Smooth muscle cell (in vitro differentiated cells): ENCODE results near the gene MAPK12. TPM values are rescaled to one million over a fixed set of nuclear protein-coding genes. Genes with fewer than 3 reads are reported as not detected.

Source experiments
- DNase-seq: peaks from one replicate; lab custom pipeline; 2025; ENCODE audit not compliant: unreplicated experiment; lab: John Stamatoyannopoulos, UW
- H2AFZ ChIP-seq: fragments of 200-600 bp; sonication (generic); 2 replicates; pipeline ENCODE4 v1.6.0; 2016; ENCODE audit warnings: antibody characterized with exemption, low read depth, mild to moderate bottlenecking
- H3F3A ChIP-seq: fragments of 200-600 bp; sonication (generic); 2 replicates; pipeline ENCODE4 v1.6.0; 2017; ENCODE audit warnings: antibody characterized with exemption, low read depth
- H3K27ac ChIP-seq: fragments of 200-600 bp; sonication (generic); 2 replicates; pipeline ENCODE4 v1.5.1; 2016; ENCODE audit warnings: low read depth, mild to moderate bottlenecking
- H3K27me3 ChIP-seq: fragments of 200-600 bp; sonication (generic); 2 replicates; pipeline ENCODE4 v1.6.1; 2016; ENCODE audit warnings: low read depth, mild to moderate bottlenecking
- H3K36me3 ChIP-seq: fragments of 200-600 bp; sonication (generic); 2 replicates; pipeline ENCODE4 v1.5.1; 2016; ENCODE audit warnings: low read depth
- H3K4me1 ChIP-seq: fragments of 200-600 bp; sonication (generic); 2 replicates; pipeline ENCODE4 v1.5.1; 2016; ENCODE audit warnings: low read depth
- H3K4me2 ChIP-seq: fragments of 200-600 bp; sonication (generic); 2 replicates; pipeline ENCODE4 v1.6.0; 2016; ENCODE audit warnings: mild to moderate bottlenecking
- H3K4me3 ChIP-seq: fragments of 200-600 bp; sonication (generic); 2 replicates; pipeline ENCODE4 v1.5.1; 2016; ENCODE audit warnings: mild to moderate bottlenecking
- H3K79me2 ChIP-seq: fragments of 200-600 bp; sonication (generic); 2 replicates; pipeline ENCODE4 v1.6.0; 2016; ENCODE audit warnings: low read depth, mild to moderate bottlenecking
- H3K9ac ChIP-seq: fragments of 200-600 bp; sonication (generic); 2 replicates; pipeline ENCODE4 v1.6.0; 2016; ENCODE audit warnings: low read depth
- H3K9me3 ChIP-seq: fragments of 200-600 bp; sonication (generic); replicated peaks from 2 replicates; pipeline ENCODE4 v1.5.1; 2016; ENCODE audit warnings: low read depth
- H4K20me1 ChIP-seq: fragments of 200-600 bp; sonication (generic); 2 replicates; pipeline ENCODE4 v1.6.0; 2016; ENCODE audit warnings: low read depth
- WGBS: methylation state at CpG from one replicate; pipeline ENCODE4 v1.1.7; 2016; ENCODE audit warnings: low lambda C conversion rate; 5-methylcytosine and 5-hydroxymethylcytosine counted together
- polyA plus RNA-seq: library from polyadenylated mRNA; unstranded; fragments of >200 nt; fragmentation: Nextera tagmentation; extraction: Ambion mirVana; gene quantifications from 2 replicates; pipeline ENCODE4 v1.2.1, GENCODE V29; 2016
- total RNA-seq: library from RNA; depleted of rRNA; stranded (reverse); fragments of >200 nt; gene quantifications from 2 replicates; pipeline ENCODE4 v1.2.3, GENCODE V29; 2014
- TF ChIP-seq, protein P1 (sequence below): fragments of 200-600 bp; sonication (generic); IDR thresholded peaks from 2 replicates; pipeline ENCODE4 v1.5.1; 2017; ENCODE audit warnings: borderline replicate concordance, mild to moderate bottlenecking, antibody characterized with exemption; ENCODE audit not compliant: insufficient read depth, poor library complexity, severe bottlenecking

MAPK12 gene
- total and polyA plus RNA-seq, 2 experiments from 2014 or later: 14.9 to 26.2 TPM

DNA sequence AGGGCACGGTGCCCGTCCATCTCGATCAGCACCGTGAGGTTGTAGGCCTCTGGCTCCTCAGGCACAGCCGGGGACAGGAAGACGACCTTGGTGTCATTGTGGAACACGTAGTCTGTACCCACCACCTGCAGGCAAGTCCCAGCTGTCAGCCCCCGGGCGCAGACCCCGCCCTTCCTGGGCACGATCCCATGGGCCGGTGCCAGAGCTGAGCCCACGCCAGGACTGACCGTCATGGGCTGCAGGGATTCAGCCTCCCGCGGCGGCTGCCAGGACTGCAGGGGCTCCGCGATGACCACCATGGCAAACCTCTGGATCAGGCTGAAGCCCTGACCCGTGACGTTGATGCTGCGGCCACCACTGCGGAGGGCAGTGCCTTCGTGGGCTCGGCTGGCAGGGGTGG is 20.5 kb upstream of the MAPK12 start:
- 93% methylated on average over 25 of the region's 25 CpGs for WGBS
- no peak for DNase-seq
- no peaks in the 10 kb centered on the region for H3F3A ChIP-seq
- no peaks in the 10 kb centered on the region for H3K4me1 ChIP-seq
- H3K36me3 ChIP-seq: no peaks in the 10 kb centered on the region
- H3K4me2 ChIP-seq: no peak overlapping the region
- TF ChIP-seq, protein P1, sequence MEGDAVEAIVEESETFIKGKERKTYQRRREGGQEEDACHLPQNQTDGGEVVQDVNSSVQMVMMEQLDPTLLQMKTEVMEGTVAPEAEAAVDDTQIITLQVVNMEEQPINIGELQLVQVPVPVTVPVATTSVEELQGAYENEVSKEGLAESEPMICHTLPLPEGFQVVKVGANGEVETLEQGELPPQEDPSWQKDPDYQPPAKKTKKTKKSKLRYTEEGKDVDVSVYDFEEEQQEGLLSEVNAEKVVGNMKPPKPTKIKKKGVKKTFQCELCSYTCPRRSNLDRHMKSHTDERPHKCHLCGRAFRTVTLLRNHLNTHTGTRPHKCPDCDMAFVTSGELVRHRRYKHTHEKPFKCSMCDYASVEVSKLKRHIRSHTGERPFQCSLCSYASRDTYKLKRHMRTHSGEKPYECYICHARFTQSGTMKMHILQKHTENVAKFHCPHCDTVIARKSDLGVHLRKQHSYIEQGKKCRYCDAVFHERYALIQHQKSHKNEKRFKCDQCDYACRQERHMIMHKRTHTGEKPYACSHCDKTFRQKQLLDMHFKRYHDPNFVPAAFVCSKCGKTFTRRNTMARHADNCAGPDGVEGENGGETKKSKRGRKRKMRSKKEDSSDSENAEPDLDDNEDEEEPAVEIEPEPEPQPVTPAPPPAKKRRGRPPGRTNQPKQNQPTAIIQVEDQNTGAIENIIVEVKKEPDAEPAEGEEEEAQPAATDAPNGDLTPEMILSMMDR: no peak
- no peaks in the 10 kb centered on the region for H3K9me3 ChIP-seq
- H3K79me2 ChIP-seq: peaks cover 17% of the 10 kb centered on the region
- no peaks in the 10 kb centered on the region for H3K27me3 ChIP-seq
- H2AFZ ChIP-seq: no peak overlapping the region
- H4K20me1 ChIP-seq: peaks cover 92% of the 10 kb centered on the region
- H3K4me3 ChIP-seq: no peak overlapping the region
- H3K9ac ChIP-seq: no peak overlapping the region
- H3K27ac ChIP-seq: peak overlapping the region; percentile 59

DNA sequence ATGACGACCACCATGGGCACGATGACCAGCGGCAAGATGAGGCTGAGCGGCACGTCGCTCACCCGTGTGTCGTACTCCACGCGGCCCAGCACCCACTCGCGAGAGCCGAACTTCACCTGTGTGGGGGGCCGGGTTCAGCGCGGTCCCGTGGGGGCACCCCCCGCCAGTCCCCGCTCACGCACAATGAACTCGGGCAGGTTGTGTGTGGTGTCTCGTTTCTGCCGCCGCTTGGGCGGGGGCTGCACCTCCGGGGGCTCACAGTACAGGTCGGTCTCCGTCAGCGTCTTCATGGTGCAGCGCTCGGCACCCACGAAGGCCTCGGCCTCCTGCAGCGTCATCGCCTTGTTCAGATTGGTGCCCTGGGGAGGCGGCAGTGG is 19.9 kb upstream of the MAPK12 start:
- Histone ChIP-seq H3K27me3 (no peaks in the 10 kb centered on the region), H3K4me1 (no peaks in the 10 kb centered on the region), H3K9ac (no peak overlapping the region), H3K36me3 (no peaks in the 10 kb centered on the region), H3K27ac (no peak overlapping the region), H3K9me3 (no peaks in the 10 kb centered on the region), H4K20me1 (peaks cover 92% of the 10 kb centered on the region), H3F3A (no peaks in the 10 kb centered on the region), H3K4me3 (no peak overlapping the region), H3K79me2 (peaks cover 11% of the 10 kb centered on the region), H3K4me2 (no peak overlapping the region), H2AFZ (no peak overlapping the region)
- TF ChIP-seq, protein P1: no peak
- 96% methylated on average over 36 of the region's 36 CpGs for WGBS
- DNase-seq: no peak

DNA sequence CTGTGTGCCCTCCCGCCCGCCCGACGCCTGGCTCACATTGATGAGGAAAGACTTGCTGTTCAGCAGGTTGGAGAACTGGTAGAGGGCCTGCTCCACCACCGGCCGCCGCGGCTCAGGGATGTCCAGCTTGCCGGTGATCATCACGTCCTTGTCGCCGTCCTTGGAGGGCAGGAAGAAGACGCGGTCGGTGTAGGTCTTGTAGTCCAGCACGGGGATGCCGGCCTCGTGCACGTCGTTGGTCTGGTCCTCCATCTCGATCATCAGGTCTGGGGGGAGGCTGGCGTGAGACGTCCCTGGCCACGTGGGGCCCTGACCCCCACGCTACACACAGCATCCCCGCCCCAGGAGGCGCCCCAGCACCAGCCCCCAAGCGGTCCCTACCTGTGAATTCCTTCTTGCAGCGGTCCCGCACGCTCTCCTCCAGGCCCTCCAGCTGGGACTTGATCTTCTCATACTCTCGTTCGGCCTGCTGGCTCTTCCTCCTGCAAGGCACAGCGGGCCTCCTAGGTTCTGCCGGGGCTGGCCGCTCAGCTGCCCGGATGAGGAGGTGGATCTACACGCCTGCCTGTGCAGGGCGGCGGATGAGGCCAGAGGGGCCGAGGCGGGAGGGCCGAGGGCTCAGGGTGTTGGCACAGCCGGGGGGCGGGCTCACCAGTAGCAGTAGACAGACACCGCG is 19.4 kb upstream of the MAPK12 start:
- H3K27me3 ChIP-seq: no peaks in the 10 kb centered on the region
- H3K36me3 ChIP-seq: no peaks in the 10 kb centered on the region
- peaks cover 92% of the 10 kb centered on the region for H4K20me1 ChIP-seq
- H3K79me2 ChIP-seq: peaks cover 6% of the 10 kb centered on the region
- 98% methylated on average over 34 of the region's 47 CpGs for WGBS
- H2AFZ ChIP-seq: no peak overlapping the region
- H3F3A ChIP-seq: peaks cover 2% of the 10 kb centered on the region
- H3K27ac ChIP-seq: no peak overlapping the region
- no peak for DNase-seq
- H3K9me3 ChIP-seq: no peaks in the 10 kb centered on the region
- no peak overlapping the region for H3K4me3 ChIP-seq
- H3K4me1 ChIP-seq: no peaks in the 10 kb centered on the region
- no peak overlapping the region for H3K9ac ChIP-seq
- TF ChIP-seq, protein P1: no peak
- H3K4me2 ChIP-seq: no peak overlapping the region
